Activated CD8-positive, alpha-beta T cell treated with anti-CD3 and anti-CD28 coated beads, Interleukin-2, amount 10 ng/mL, durations not matched to agents 7 days and 5 days (primary cell): ENCODE results near the gene IRX4. TPM values are rescaled to one million over a fixed set of nuclear protein-coding genes. Genes with fewer than 3 reads are reported as not detected.
A peak's percentile ranks its signal among the peaks of the same experiment; 100 is the strongest.

Source experiments
- ATAC-seq: fragments of 150-1000 bp; cut with Tn5 transposase; one replicate; pipeline ENCODE4 v1.10.0; 2021; ENCODE audit warnings: moderate library complexity
- CTCF ChIA-PET: fragments of 350-600 bp; sonication (Branson Sonifier 250); formaldehyde crosslinking; loops from one replicate; lab custom pipeline; 2021; ENCODE audit warnings: antibody characterized with exemption; lab: Charles Lee
- POLR2A ChIA-PET: fragments of 350-600 bp; sonication (Branson Sonifier 250); formaldehyde crosslinking; loops from one replicate; lab custom pipeline; 2021; ENCODE audit warnings: antibody characterized with exemption; lab: Charles Lee
- DNase-seq: peaks from one replicate; pipeline ENCODE4 v3.0.0-alpha.2; 2020
- H3K27ac Mint-ChIP-seq: one replicate; pipeline ENCODE4 v1.8.0; 2021; ENCODE audit warnings: mild to moderate bottlenecking, mixed read lengths
- H3K27me3 Mint-ChIP-seq: one replicate; pipeline ENCODE4 v1.8.0; 2021; ENCODE audit warnings: low read depth, mixed read lengths
- H3K36me3 Mint-ChIP-seq: one replicate; pipeline ENCODE4 v1.8.0; 2021; ENCODE audit warnings: low read depth, mixed read lengths
- H3K4me1 Mint-ChIP-seq: one replicate; pipeline ENCODE4 v1.8.0; 2021; ENCODE audit warnings: low read depth, mixed read lengths
- H3K4me3 Mint-ChIP-seq: one replicate; pipeline ENCODE4 v1.8.0; 2021; ENCODE audit warnings: mild to moderate bottlenecking, mixed read lengths
- H3K9me3 Mint-ChIP-seq: one replicate; pipeline ENCODE4 v1.8.0; 2022; ENCODE audit warnings: mixed read lengths; ENCODE audit not compliant: insufficient read depth
- total RNA-seq, 2 experiments: library from RNA; stranded (reverse); gene quantifications; one replicate each; pipeline ENCODE4 v1.2.3, GENCODE V29; 2021

Gene IRX4
- total RNA-seq, 2 experiments from 2014 or later: not detected

DNA sequence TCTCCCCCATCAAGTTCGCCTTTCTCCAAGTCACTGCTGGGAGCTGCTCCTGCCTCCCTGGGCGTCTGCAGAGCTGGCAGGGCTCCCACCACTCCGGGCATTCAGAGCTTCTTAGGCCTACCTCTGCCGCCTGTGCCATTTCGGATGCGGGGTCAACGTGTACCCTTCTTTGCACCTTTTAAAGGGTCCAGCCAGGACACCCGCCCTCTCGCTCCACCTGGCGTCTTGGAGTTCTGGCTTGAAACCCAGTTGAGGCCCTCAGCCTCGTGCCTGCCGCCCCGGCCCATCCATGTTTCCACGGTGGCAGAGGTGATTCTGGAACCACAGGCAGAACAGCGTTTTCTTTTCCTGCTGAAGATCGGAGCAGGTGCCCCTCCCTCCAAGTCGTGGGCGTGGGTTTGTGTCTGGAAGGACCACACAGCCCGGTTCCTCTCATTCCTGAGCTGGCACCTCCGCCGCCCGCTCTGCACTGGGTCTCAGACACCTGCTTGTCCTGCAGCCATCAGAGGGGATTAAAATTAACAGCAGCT lies 48.6 kb downstream of the IRX4 start:
- DNase-seq: no peak
- Mint-ChIP-seq H3K4me3 (no peak overlapping the region), H3K27ac (no peak overlapping the region), H3K27me3 (no peaks in the 10 kb centered on the region), H3K9me3 (no peaks in the 10 kb centered on the region), H3K4me1 (no peaks in the 10 kb centered on the region), H3K36me3 (no peaks in the 10 kb centered on the region)
- ATAC-seq: no peak
- ChIA-PET POLR2A (no interaction called here), CTCF (no interaction called here)

DNA sequence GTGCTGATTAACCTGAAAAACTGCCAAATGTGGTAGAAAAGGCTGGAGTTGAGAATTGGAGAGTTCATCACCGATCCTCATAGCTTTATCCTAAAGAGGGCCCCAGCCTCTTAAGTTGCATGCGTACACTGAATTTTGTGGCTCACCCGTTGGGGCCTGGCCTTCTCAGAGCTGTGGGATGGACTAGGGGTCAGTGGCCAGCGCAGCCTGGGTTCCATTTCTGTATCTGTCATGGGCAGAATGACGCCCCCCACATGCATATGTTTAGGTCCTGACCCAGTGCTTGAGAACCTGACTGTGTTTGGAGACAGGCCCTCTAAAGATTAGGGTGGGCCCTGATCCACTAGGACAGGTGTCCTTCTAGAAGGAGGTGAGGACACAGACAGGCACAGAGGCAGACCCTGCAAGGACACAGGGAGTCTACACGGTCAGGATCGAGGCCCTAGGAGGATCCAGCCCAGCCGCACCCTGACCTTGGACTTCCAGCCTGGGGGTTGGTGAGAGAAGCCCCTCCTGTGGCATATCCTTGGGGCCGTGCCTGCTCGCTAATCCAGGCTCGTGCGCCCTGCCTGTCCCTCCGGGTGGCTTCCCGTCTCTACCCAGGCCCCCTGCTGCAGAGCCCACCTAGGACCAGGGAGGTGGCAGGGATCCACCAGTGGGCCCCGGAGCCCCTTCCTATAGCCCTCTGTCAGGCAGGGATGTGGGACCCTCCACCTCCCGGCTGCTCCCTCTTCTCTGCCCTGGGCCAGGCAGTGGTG lies 49.3 kb downstream of the IRX4 start:
- CTCF ChIA-PET: no interaction called here
- Mint-ChIP-seq H3K36me3 (no peaks in the 10 kb centered on the region), H3K4me1 (no peaks in the 10 kb centered on the region), H3K9me3 (no peaks in the 10 kb centered on the region), H3K27ac (no peak overlapping the region), H3K4me3 (no peak overlapping the region), H3K27me3 (no peaks in the 10 kb centered on the region)
- ATAC-seq (no peak), DNase-seq (no peak)
- POLR2A ChIA-PET: no interaction called here

DNA sequence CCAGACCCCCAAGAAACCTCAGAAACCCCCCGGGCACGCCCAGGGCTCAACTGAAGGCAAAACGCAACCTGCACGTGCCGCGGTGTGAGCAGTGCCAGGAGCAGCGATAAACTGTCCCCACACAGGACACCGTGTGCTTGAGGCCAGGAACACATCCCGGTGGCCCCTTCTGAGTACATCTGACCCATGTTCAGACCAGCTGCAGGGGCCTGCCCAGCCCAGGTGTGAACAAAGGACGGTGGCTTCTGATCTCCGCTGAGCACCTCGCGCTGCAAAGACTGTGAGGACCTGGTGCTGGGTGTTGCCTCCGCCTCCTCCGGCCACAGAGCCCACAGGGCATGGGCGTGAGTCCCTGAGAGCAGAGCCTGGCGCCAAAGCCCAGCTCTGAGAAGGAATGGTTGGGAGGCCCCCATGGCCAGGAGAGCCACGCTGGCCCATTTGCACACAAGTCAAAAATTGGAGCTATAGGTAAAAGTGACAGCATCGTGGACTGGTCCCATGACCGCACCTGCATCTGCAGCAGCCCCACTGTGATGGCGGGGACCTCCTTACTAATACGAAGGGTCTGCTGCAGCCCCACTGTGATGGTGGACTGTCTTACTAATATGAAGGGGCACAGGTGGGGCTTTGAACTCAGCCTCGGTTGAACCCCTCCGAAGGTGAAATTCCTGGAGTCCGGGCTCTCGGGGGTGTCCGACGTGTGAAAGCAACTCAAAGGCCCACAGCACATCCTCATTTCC lies 50.0 kb downstream of the IRX4 start:
- no peaks in the 10 kb centered on the region for H3K9me3 Mint-ChIP-seq
- ChIA-PET CTCF (no interaction called here), POLR2A (no interaction called here)
- H3K27ac Mint-ChIP-seq: no peak overlapping the region
- ATAC-seq: no peak
- H3K4me3 Mint-ChIP-seq: no peak overlapping the region
- no peak for DNase-seq
- H3K36me3 Mint-ChIP-seq: no peaks in the 10 kb centered on the region
- H3K4me1 Mint-ChIP-seq: no peaks in the 10 kb centered on the region
- no peaks in the 10 kb centered on the region for H3K27me3 Mint-ChIP-seq

DNA sequence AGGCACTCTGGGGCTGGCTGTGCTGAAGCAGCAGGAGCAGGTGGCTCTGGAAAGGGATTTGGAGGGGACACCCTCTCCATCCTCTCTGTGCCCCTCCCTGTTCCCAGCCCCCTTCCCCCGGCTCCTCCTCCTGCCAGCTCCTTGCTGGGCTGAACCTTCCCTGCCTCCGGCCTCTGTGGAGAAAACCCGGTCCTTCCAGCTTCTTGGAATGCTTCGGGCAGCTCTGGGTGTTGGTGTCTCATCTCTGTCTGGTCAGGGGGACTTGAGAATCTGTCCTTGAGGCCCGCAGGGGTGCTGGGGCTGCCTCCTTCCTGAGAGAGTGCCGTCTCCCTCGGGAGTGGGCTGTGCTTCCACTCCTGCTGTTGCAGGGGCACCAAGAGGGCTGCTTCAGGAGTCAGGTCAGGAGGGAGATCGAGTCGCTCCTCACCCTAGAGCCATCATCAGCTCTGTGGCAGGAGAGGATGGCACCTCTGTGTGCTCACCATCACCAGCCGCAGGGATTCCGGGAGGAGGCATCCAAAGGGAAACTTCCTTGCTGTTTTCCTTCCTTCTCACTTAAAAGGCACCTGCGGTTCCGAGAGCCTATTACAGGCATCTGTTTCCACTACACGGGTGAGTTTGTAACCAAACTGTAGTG lies 50.9 kb downstream of the IRX4 start:
- DNase-seq: no peak
- ChIA-PET CTCF (no interaction called here), POLR2A (no interaction called here)
- Mint-ChIP-seq H3K27me3 (no peaks in the 10 kb centered on the region), H3K27ac (no peak overlapping the region), H3K36me3 (no peaks in the 10 kb centered on the region), H3K4me3 (no peak overlapping the region), H3K4me1 (no peaks in the 10 kb centered on the region), H3K9me3 (no peaks in the 10 kb centered on the region)
- no peak for ATAC-seq

DNA sequence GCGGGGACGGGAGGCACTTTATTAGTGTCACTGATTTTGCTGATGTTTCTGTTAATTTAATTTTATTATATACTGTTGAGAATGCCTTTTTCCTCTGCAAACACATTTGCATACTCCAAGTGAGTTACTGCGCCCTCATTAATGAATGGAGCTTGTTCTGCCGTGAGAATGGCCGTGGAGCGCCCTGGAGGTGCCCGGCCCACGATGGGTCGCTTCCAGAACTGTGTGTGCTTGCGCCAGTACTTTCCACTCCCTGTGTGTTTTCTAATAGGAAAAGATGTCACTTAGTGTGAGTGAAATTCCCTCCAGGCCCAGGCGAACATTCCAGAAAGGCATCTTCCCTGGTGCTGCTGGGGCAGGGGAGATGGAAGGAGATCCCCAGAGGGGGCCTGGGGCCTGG lies 51.5 kb downstream of the IRX4 start:
- Mint-ChIP-seq H3K27me3 (no peaks in the 10 kb centered on the region), H3K36me3 (no peaks in the 10 kb centered on the region), H3K9me3 (no peaks in the 10 kb centered on the region), H3K27ac (no peak overlapping the region), H3K4me1 (no peaks in the 10 kb centered on the region), H3K4me3 (no peak overlapping the region)
- DNase-seq (no peak), ATAC-seq (no peak)
- POLR2A ChIA-PET: no interaction called here
- CTCF ChIA-PET: no interaction called here

DNA sequence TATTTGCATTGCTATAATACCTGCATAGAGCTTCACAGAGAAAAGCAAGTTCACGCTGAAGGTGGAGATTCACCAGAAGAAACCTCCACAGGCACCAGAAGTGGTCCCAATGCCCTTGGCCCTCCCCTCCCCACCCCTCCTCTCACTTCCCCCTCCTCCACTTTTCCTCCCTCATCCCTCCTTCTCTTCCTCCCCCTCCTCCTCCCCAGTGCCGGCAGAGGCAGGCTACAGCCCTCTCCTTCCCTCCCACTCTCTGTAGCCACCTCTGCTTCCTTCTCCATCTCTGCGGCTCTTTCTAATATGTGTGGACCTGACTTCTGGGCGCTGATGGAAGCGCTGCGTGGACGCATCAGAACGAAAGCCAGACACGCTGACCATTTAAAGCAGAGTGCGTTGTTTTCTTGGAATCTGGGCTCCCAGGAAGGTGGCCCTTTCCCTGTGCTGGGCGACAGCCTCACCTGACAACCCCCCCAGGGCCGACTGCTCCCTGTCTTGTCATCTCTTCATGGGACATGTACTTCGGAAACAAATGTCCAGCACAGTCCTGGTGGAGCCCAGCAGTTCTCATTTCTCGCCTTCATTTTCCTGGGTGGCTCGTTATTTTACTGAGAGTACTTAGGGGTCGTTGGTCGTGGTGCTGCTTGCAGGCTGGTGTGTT lies 52.0 kb downstream of the IRX4 start:
- H3K36me3 Mint-ChIP-seq: no peaks in the 10 kb centered on the region
- H3K27ac Mint-ChIP-seq: no peak overlapping the region
- H3K27me3 Mint-ChIP-seq: no peaks in the 10 kb centered on the region
- no peaks in the 10 kb centered on the region for H3K9me3 Mint-ChIP-seq
- no peaks in the 10 kb centered on the region for H3K4me1 Mint-ChIP-seq
- no peak for ATAC-seq
- no peak for DNase-seq
- CTCF ChIA-PET: no interaction called here
- no peak overlapping the region for H3K4me3 Mint-ChIP-seq
- POLR2A ChIA-PET: no interaction called here

DNA sequence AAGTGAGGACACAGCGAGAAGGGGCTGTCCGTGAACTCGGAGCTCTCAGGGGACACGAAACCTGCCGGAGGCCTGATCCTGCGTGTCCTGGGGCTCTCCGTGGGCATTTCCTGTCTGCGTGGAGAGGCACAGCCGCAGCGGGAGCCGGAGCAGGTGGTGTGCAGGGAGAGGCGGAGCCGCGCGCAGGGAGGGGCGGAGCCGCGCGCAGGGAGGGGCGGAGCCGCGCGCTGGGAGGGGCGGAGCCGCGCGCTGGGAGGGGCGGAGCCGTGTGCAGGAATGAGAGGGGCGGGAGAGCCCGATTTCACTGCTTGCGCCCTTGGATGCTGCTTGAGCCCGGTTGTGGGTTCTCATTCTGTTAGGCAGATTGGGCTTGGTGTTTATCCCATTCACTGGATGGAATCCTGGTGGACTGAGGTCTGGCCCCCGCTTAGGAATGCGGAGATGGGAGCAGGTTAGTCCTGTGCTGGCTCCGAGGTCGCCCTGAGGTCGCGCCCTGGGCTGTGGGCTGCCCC lies 54.8 kb downstream of the IRX4 start:
- DNase-seq (no peak), ATAC-seq (peak; percentile 63)
- ChIA-PET CTCF (no interaction called here), POLR2A (no interaction called here)
- no peak overlapping the region for H3K4me3 Mint-ChIP-seq
- no peak overlapping the region for H3K27ac Mint-ChIP-seq
- H3K9me3 Mint-ChIP-seq: no peaks in the 10 kb centered on the region
- H3K4me1 Mint-ChIP-seq: no peaks in the 10 kb centered on the region
- H3K36me3 Mint-ChIP-seq: peaks cover 3% of the 10 kb centered on the region
- no peaks in the 10 kb centered on the region for H3K27me3 Mint-ChIP-seq

Other genes with a start within 250 kb of the IRX4 start
- 10 to 100 TPM; 57.9 to 60.4 TPM for gene MRPL36, start 83.1 kb downstream of the IRX4 start, total RNA-seq
- gene NDUFS6, start 81.5 kb downstream of the IRX4 start, total RNA-seq: 10 to 100 TPM; 36.6 to 36.7 TPM